ENCODE data around the gene MAST4. TPM values are rescaled to one million over a fixed set of nuclear protein-coding genes. Genes with fewer than 3 reads are reported as not detected.

Gene MAST4
- total RNA-seq, 1 donor from 2014 or later, result 22.3 TPM

DNA sequence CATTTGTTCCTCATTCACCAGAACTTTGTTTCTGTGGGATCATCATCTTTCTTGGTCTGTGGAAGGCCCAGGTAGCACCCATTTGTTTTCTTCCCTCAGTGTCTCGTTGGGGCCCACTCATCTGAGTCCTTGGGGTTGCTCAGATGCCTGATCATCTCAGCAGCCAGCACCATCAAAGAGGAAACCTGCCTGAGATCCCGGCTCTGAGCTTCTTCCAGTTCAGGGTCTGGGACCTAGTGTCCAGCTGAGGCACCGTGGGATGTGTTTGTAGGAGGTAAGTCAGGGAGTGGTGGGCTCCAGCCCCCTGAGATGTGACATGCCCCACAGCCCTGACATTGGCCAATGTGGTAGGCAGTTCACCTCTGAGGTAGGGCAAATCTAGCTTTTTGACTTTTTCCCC lies 609.8 kb downstream of the MAST4 start:
- Mint-ChIP-seq H3K27me3 (ENCODE audit: low read depth, unreplicated experiment) (no peaks in the 10 kb centered on the region), H3K27ac (ENCODE audit: unreplicated experiment) (no peak overlapping the region), H3K36me3 (ENCODE audit: low read depth, unreplicated experiment) (no peaks in the 10 kb centered on the region), H3K4me3 (ENCODE audit: unreplicated experiment) (no peak overlapping the region), H3K9me3 (ENCODE audit: unreplicated experiment) (no peaks in the 10 kb centered on the region), H3K4me1 (ENCODE audit: low read depth, unreplicated experiment) (peaks cover 2% of the 10 kb centered on the region)
- no peaks in the 10 kb centered on the region for H4K20me1 ChIP-seq (ENCODE audit: insufficient read depth, low read length)
- H3K4me3 ChIP-seq (ENCODE audit: insufficient read depth, low read depth, low read length), result no peak overlapping the region
- FAIRE-seq (no peak), DNase-seq (ENCODE audit: low read depth) (no peak)
- TF ChIP-seq, protein P1, sequence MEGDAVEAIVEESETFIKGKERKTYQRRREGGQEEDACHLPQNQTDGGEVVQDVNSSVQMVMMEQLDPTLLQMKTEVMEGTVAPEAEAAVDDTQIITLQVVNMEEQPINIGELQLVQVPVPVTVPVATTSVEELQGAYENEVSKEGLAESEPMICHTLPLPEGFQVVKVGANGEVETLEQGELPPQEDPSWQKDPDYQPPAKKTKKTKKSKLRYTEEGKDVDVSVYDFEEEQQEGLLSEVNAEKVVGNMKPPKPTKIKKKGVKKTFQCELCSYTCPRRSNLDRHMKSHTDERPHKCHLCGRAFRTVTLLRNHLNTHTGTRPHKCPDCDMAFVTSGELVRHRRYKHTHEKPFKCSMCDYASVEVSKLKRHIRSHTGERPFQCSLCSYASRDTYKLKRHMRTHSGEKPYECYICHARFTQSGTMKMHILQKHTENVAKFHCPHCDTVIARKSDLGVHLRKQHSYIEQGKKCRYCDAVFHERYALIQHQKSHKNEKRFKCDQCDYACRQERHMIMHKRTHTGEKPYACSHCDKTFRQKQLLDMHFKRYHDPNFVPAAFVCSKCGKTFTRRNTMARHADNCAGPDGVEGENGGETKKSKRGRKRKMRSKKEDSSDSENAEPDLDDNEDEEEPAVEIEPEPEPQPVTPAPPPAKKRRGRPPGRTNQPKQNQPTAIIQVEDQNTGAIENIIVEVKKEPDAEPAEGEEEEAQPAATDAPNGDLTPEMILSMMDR (IDR thresholded peaks at IDR 0.05; ENCODE audit: insufficient read depth, low read depth, low read length), result no peak
- no peak for TF ChIP-seq EZH2 (IDR thresholded peaks at IDR 0.05; ENCODE audit: insufficient read depth, low read length)
- H3K4me1 ChIP-seq (ENCODE audit: insufficient read depth, low read length), result peaks cover 13% of the 10 kb centered on the region
- no peak overlapping the region for H3K9ac ChIP-seq (ENCODE audit: low read length)
- H2AFZ ChIP-seq (ENCODE audit: low read depth, low read length), result no peak overlapping the region
- H3K9me3 ChIP-seq (ENCODE audit: insufficient read depth, low read depth, low read length), result no peaks in the 10 kb centered on the region
- H3K27me3 ChIP-seq (ENCODE audit: insufficient read depth, low read length), result no peaks in the 10 kb centered on the region
- H3K79me2 ChIP-seq (ENCODE audit: insufficient read depth, low read length), result no peaks in the 10 kb centered on the region
- H3K36me3 ChIP-seq (ENCODE audit: insufficient read depth, low read length), result no peaks in the 10 kb centered on the region
- no peak overlapping the region for H3K4me2 ChIP-seq (ENCODE audit: low read length)
- H3K27ac ChIP-seq (ENCODE audit: low read depth, low read length), result no peak overlapping the region

DNA sequence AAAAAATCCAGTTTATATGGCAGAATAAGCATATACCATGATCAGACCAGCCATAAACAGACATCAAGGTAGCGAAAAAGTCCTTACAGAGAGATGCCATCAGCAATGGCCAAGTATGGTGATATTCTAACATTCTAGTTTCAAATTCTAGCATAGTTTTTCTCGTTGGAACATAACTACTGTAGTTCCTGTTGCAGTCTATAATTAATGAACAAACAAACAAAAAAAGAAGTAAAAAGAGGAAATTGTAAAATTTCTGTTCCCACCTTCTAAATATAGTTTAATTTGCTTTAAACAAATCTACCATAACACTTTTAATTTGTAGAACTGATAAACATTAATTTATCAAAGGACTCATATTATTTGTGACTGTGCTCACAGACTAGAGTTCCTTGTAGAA lies 610.3 kb downstream of the MAST4 start:
- no peak overlapping the region for H3K27ac Mint-ChIP-seq (ENCODE audit: unreplicated experiment)
- H3K36me3 ChIP-seq (ENCODE audit: insufficient read depth, low read length), result no peaks in the 10 kb centered on the region
- H3K4me2 ChIP-seq (ENCODE audit: low read length), result no peak overlapping the region
- H3K9me3 Mint-ChIP-seq (ENCODE audit: unreplicated experiment), result no peaks in the 10 kb centered on the region
- no peak for DNase-seq (ENCODE audit: low read depth)
- H3K9me3 ChIP-seq (ENCODE audit: insufficient read depth, low read depth, low read length), result no peaks in the 10 kb centered on the region
- no peak overlapping the region for H2AFZ ChIP-seq (ENCODE audit: low read depth, low read length)
- no peaks in the 10 kb centered on the region for H3K27me3 ChIP-seq (ENCODE audit: insufficient read depth, low read length)
- H3K4me3 ChIP-seq (ENCODE audit: insufficient read depth, low read depth, low read length), result no peak overlapping the region
- no peaks in the 10 kb centered on the region for H3K36me3 Mint-ChIP-seq (ENCODE audit: low read depth, unreplicated experiment)
- no peaks in the 10 kb centered on the region for H4K20me1 ChIP-seq (ENCODE audit: insufficient read depth, low read length)
- H3K79me2 ChIP-seq (ENCODE audit: insufficient read depth, low read length), result no peaks in the 10 kb centered on the region
- no peak for TF ChIP-seq EZH2 (IDR thresholded peaks at IDR 0.05; ENCODE audit: insufficient read depth, low read length)
- TF ChIP-seq, protein P1 (IDR thresholded peaks at IDR 0.05; ENCODE audit: insufficient read depth, low read depth, low read length), result no peak
- H3K27ac ChIP-seq (ENCODE audit: low read depth, low read length), result no peak overlapping the region
- H3K4me1 Mint-ChIP-seq (ENCODE audit: low read depth, unreplicated experiment), result peaks cover 2% of the 10 kb centered on the region
- peaks cover 13% of the 10 kb centered on the region for H3K4me1 ChIP-seq (ENCODE audit: insufficient read depth, low read length)
- H3K9ac ChIP-seq (ENCODE audit: low read length), result no peak overlapping the region
- H3K4me3 Mint-ChIP-seq (ENCODE audit: unreplicated experiment), result no peak overlapping the region
- no peaks in the 10 kb centered on the region for H3K27me3 Mint-ChIP-seq (ENCODE audit: low read depth, unreplicated experiment)
- no peak for FAIRE-seq

DNA sequence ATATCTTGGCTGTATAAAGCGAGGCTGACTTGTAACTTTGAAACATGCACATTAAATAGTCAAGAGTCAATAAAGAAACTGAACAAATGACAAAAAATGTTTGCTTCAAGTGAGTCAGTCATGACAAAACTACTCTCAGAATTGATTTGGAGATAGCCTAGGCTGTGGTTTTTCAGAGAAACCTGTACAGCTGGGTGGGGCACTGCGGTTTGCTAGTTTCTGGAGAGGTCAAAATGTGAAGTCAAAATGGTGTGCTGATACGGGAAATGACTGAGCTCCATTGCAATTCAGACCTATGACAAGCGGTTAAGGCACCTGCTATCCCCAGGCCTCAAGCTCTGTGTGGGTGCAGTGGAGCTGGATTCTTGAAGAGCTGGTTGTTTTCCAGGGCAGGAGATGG lies 610.7 kb downstream of the MAST4 start:
- H3K27me3 ChIP-seq (ENCODE audit: insufficient read depth, low read length), result no peaks in the 10 kb centered on the region
- H3K9me3 ChIP-seq (ENCODE audit: insufficient read depth, low read depth, low read length), result no peaks in the 10 kb centered on the region
- no peak overlapping the region for H2AFZ ChIP-seq (ENCODE audit: low read depth, low read length)
- H3K4me3 ChIP-seq (ENCODE audit: insufficient read depth, low read depth, low read length), result no peak overlapping the region
- H4K20me1 ChIP-seq (ENCODE audit: insufficient read depth, low read length), result no peaks in the 10 kb centered on the region
- Mint-ChIP-seq H3K9me3 (ENCODE audit: unreplicated experiment) (no peaks in the 10 kb centered on the region), H3K36me3 (ENCODE audit: low read depth, unreplicated experiment) (no peaks in the 10 kb centered on the region), H3K27me3 (ENCODE audit: low read depth, unreplicated experiment) (no peaks in the 10 kb centered on the region), H3K4me3 (ENCODE audit: unreplicated experiment) (no peak overlapping the region), H3K27ac (ENCODE audit: unreplicated experiment) (no peak overlapping the region), H3K4me1 (ENCODE audit: low read depth, unreplicated experiment) (peaks cover 5% of the 10 kb centered on the region)
- peaks cover 13% of the 10 kb centered on the region for H3K4me1 ChIP-seq (ENCODE audit: insufficient read depth, low read length)
- peak; percentile 97 for DNase-seq (ENCODE audit: low read depth)
- H3K36me3 ChIP-seq (ENCODE audit: insufficient read depth, low read length), result no peaks in the 10 kb centered on the region
- no peak for FAIRE-seq
- no peaks in the 10 kb centered on the region for H3K79me2 ChIP-seq (ENCODE audit: insufficient read depth, low read length)
- no peak overlapping the region for H3K27ac ChIP-seq (ENCODE audit: low read depth, low read length)
- no peak for TF ChIP-seq EZH2 (IDR thresholded peaks at IDR 0.05; ENCODE audit: insufficient read depth, low read length)
- TF ChIP-seq, protein P1 (IDR thresholded peaks at IDR 0.05; ENCODE audit: insufficient read depth, low read depth, low read length), result no peak
- H3K4me2 ChIP-seq (ENCODE audit: low read length), result peak overlapping the region; percentile 3
- H3K9ac ChIP-seq (ENCODE audit: low read length), result no peak overlapping the region
